ENCODE results near the gene SEMA4G.
A peak's percentile ranks its signal among the peaks of the same experiment; 100 is the strongest.

The SEMA4G gene

DNA sequence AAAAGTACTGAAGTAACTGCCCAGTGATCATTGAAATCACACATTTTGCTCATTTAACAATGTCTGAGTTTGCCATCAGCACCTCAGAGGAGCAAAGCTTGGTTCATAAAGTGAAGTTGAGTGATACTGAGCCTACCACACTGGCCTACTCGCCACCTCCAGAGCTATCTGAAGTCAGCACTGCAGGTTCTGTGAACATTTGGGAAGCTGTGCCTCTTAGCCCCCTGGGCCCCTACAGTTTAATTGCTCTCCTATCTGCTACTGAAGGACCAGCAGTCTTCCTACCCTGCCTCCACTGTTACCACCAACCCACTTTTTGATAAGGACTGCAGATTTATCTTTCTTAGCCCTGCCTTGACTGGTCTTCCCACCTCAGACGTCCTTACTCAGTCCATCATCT, 2.0 kb upstream of the SEMA4G start:
- Histone ChIP-seq H3K4me1 (ENCODE audit: control insufficient read depth, insufficient read depth, low read length) (0 out of 2 replicates have a peak, but pooled peaks cover 2% of the 10 kb centered on the region), H3K4me3 (ENCODE audit: low read depth, low read length) (no peak overlapping the region), H3K9me3 (ENCODE audit: control insufficient read depth, insufficient read depth, low read depth, low read length) (no peaks in the 10 kb centered on the region), H3K36me3 (ENCODE audit: control insufficient read depth in 2 of 2, insufficient read depth in 1 of 2, low read length in 2 of 2) (peaks cover 16 to 29% of the 10 kb centered on the region in 2 experiments), H3K27ac (ENCODE audit: extremely low read depth, low read depth, low read length) (no peak overlapping the region)
- POLR2A ChIA-PET, result interaction anchor here (0.6 to 1.7 kb wide), 2 partner anchors 10 to 37 kb away, joined by 3 to 5 read pairs; no protein-coding TSS in a partner anchor
- TF ChIP-seq ZNF544 (tag by site-specific recombination; IDR thresholded peaks at IDR 0.05) (no peak), ZNF223 (tag by site-specific recombination; IDR thresholded peaks at IDR 0.05) (no peak), ZNF132 (tag by site-specific recombination; IDR thresholded peaks at IDR 0.05; ENCODE audit: borderline replicate concordance) (no peak), ZNF175 (tag by site-specific recombination; IDR thresholded peaks at IDR 0.05) (no peak), ZNF48 (tag by site-specific recombination; IDR thresholded peaks at IDR 0.05) (no peak), PRDM4 (tag by site-specific recombination; IDR thresholded peaks at IDR 0.05) (no peak), ZBTB17 (tag by site-specific recombination; IDR thresholded peaks at IDR 0.05) (peak; percentile 74), ZIC2 (tag by site-specific recombination; IDR thresholded peaks at IDR 0.05) (peak; percentile 58), ZNF184 (tag by site-specific recombination; IDR thresholded peaks at IDR 0.05) (no peak), ATF2 (tag by site-specific recombination; IDR thresholded peaks at IDR 0.05; ENCODE audit: low read depth) (no peak), ZNF112 (tag by site-specific recombination; IDR thresholded peaks at IDR 0.05) (no peak), ZNF623 (tag by site-specific recombination; IDR thresholded peaks at IDR 0.05) (no peak), ZFP41 (tag by site-specific recombination; IDR thresholded peaks at IDR 0.05; ENCODE audit: borderline replicate concordance) (no peak), REST (tag by site-specific recombination; IDR thresholded peaks at IDR 0.05) (no peak), ZFHX2 (tag by site-specific recombination; conservative IDR thresholded peaks at IDR 0.05) (peak; percentile 33; the same call in 1 of the 2 replicates), ZNF19 (tag by site-specific recombination; IDR thresholded peaks at IDR 0.05; ENCODE audit: low read depth) (no peak), ZNF2 (tag by site-specific recombination; IDR thresholded peaks at IDR 0.05) (no peak), ZNF555 (tag by site-specific recombination; conservative IDR thresholded peaks at IDR 0.05) (no peak), ZNF416 (tag by site-specific recombination; IDR thresholded peaks at IDR 0.05) (no peak), EGR2 (tag by site-specific recombination; IDR thresholded peaks at IDR 0.05; ENCODE audit: low read depth) (peak; percentile 65; the same call in 1 of the 2 replicates), ZNF16 (tag by site-specific recombination; IDR thresholded peaks at IDR 0.05; ENCODE audit: low read depth) (no peak), ZNF701 (tag by site-specific recombination; IDR thresholded peaks at IDR 0.05) (no peak), GLI2 (tag by site-specific recombination; IDR thresholded peaks at IDR 0.05; ENCODE audit: borderline replicate concordance, low read depth) (no peak)
- TF ChIP-seq, protein P1, sequence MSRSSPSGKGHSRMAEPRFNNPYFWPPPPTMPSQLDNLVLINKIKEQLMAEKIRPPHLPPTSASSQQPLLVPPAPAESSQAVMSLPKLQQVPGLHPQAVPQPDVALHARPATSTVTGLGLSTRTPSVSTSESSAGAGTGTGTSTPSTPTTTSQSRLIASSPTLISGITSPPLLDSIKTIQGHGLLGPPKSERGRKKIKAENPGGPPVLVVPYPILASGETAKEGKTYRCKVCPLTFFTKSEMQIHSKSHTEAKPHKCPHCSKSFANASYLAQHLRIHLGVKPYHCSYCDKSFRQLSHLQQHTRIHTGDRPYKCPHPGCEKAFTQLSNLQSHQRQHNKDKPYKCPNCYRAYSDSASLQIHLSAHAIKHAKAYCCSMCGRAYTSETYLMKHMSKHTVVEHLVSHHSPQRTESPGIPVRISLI (tag by site-specific recombination; IDR thresholded peaks at IDR 0.05), result no peak
- CTCF ChIA-PET, result interaction anchor here (0.6 to 2.1 kb wide), 12 partner anchors 9 to 890 kb away, joined by 3 to 6 read pairs (median 4); no protein-coding TSS in a partner anchor

All from HEK293 (cell line).